GM10266 (cell line): ENCODE measurements around the gene TOM1L2.

ENCODE experiments used
- DNase-seq: peaks from one replicate; pipeline ENCODE4 v3.0.0; 2012; ENCODE audit errors: extremely low spot score
- CTCF ChIP-seq: IDR thresholded peaks from 2 replicates; pipeline ENCODE4 v1.5.1; 2012; ENCODE audit warnings: mild to moderate bottlenecking, low read depth; ENCODE audit not compliant: control insufficient read depth, insufficient read depth; ENCODE audit errors: missing control alignments

TOM1L2 gene

DNA sequence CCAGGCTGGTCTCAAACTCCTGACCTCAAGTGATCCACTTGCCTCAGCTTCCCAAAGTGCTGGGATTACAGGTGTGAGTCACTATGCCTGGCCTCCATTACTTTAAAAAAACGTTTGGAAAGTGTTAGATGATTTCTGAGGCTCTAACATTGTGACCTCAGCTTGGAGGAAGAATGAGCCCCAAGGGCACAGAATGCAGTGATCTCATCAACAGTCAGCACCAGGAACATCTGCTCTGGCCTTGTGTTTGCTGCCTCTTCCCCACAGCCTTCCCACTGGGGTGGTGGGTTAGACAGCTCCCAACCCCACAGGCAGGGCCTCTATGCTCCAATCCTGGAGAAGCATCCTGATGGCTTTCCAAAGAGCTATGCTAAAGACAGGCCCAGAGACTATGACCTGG, 97.7 kb downstream of the TOM1L2 start:
- TF ChIP-seq CTCF = no peak
- DNase-seq = no peak

GRCh38 chr17:17873450-17873991, 98.7 kb downstream of the TOM1L2 start:
- no peak for TF ChIP-seq CTCF
- DNase-seq = no peak

DNA sequence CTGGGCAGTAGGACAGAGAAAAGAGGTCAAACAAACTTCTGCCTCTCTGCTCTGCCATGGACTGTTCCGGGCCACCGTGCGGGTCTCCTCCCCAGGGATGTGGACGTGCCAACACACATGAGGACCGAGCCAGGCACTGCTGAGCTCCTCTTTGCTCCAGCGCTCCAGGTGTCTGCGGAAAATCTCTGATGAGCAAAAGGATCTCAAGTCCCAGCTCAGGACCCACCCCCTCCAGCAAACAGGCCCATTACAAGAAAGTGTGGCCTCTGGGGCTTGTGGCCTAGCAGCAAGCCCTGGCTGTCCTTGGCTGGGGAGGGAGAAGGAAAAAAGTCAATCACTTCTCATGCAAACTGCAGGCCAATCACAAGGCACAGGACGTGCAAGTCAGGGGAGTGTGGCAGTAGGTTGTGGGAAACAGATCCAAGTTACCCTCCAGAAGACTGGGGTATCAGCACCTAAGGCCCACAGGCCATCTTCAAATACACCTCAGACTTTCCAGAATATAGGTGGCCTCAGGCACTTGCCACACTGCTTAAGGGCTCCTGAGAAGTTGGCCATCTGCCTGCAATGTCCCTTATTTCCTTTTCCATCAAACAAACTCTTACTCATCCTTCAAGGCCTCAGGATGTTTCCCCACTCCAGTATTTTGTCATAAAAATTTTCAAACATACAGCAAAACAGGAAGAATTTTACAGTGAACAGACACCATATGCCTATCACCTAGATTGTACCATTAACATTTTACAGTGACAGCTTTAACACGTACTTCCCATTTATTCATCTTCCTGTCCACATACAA, 99.5 kb downstream of the TOM1L2 start:
- DNase-seq = no peak

GRCh38 chr17:17871913-17872312, 100.3 kb downstream of the TOM1L2 start:
- no peak for TF ChIP-seq CTCF
- no peak for DNase-seq

More for the DNA sequence above, 99.5 kb downstream of the TOM1L2 start:
- TF ChIP-seq CTCF = no peak

DNA sequence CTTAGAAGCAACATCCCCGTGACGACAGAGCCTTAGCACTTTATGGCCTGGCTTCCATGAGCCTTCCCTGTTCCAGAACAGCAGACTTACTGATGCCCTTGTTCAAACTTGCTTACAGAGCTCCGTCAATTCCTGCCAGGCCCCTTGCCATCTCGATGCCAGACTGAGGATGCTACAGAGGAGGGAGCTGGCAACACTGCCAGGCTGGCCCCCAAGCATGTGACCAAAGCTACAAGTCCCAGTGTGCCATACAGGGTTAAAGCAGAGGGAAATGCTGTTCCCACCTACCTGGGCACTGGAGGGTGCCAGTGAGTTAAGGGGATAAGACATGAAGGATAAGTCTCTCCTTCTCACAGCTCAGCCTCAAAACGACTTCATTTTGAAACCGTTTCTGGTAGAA, 102.0 kb downstream of the TOM1L2 start:
- no peak for DNase-seq
- TF ChIP-seq CTCF = peak; percentile 18

- DNase-seq = no peak
- TF ChIP-seq CTCF = no peak
These were observed 103.3 kb downstream of the TOM1L2 start for GRCh38 chr17:17868641-17869522.
